Jurkat, Clone E6-1 (cell line): ENCODE results near the gene VSTM5.
"Not testable (repeated sequence)": the region's sequence is repeated elsewhere in the genome, so short reads cannot be mapped to it uniquely, and the experiment has no call there.

Source experiments
- DNase-seq: peaks from one replicate; pipeline ENCODE4 v3.0.0-alpha.2; 2011; ENCODE audit warnings: low read depth, low spot score
- H3K4me3 ChIP-seq: 2 replicates; pipeline ENCODE4 v1.5.1; 2011; ENCODE audit warnings: mild to moderate bottlenecking, low read length, control low read depth, moderate library complexity

Gene VSTM5

GRCh38 chr11:93814966-93815633 lies 35.3 kb downstream of the VSTM5 start:
- DNase-seq, result no peak
- H3K4me3 ChIP-seq, result no peak overlapping the region

GRCh38 chr11:93813974-93814373 lies 36.4 kb downstream of the VSTM5 start:
- H3K4me3 ChIP-seq, result no peak overlapping the region
- DNase-seq, result no peak

GRCh38 chr11:93807980-93808379 lies 42.4 kb downstream of the VSTM5 start:
- DNase-seq, result no peak
- H3K4me3 ChIP-seq, result no peak overlapping the region

GRCh38 chr11:93804879-93805278 lies 45.5 kb downstream of the VSTM5 start:
- H3K4me3 ChIP-seq, result no peak overlapping the region
- DNase-seq, result no peak

- no peak overlapping the region for H3K4me3 ChIP-seq
- no peak for DNase-seq
Observed at GRCh38 chr11:93801366-93801765, 49.1 kb downstream of the VSTM5 start.

- H3K4me3 ChIP-seq, result no peak overlapping the region
Observed at GRCh38 chr11:93796441-93797231, 53.8 kb downstream of the VSTM5 start.

GRCh38 chr11:93791493-93791892 lies 58.9 kb downstream of the VSTM5 start:
- H3K4me3 ChIP-seq, result no peak overlapping the region
- no peak for DNase-seq

More at GRCh38 chr11:93796441-93797231, 53.8 kb downstream of the VSTM5 start:
- DNase-seq, result no peak

GRCh38 chr11:93784935-93785360 lies 65.5 kb downstream of the VSTM5 start:
- no peak for DNase-seq
- H3K4me3 ChIP-seq, result peak overlapping the region; percentile 97

- peak; percentile 90 for DNase-seq
- H3K4me3 ChIP-seq, result peak within 1 kb of the TSS; percentile 97
Observed at GRCh38 chr11:93784145-93784934, 66.1 kb downstream of the VSTM5 start, which contains the start of gene MED17. Gene MED17, plus strand, starts transcription at chr11:93784282. Its CDS starts 232 bp downstream, at chr11:93784514.

GRCh38 chr11:93783765-93784144 lies 66.7 kb downstream of the VSTM5 start:
- DNase-seq, result no peak
- H3K4me3 ChIP-seq, result peak overlapping the region; percentile 97

GRCh38 chr11:93783362-93783761 lies 67.1 kb downstream of the VSTM5 start:
- peak overlapping the region; percentile 97 for H3K4me3 ChIP-seq
- no peak for DNase-seq

GRCh38 chr11:93775289-93775688 lies 75.1 kb downstream of the VSTM5 start:
- no peak overlapping the region for H3K4me3 ChIP-seq
- no peak for DNase-seq

- DNase-seq, result not testable (repeated sequence)
Observed at GRCh38 chr11:93774560-93774959, 75.9 kb downstream of the VSTM5 start.

GRCh38 chr11:93773601-93774200 lies 76.7 kb downstream of the VSTM5 start:
- DNase-seq, result no peak

More at GRCh38 chr11:93774560-93774959, 75.9 kb downstream of the VSTM5 start:
- H3K4me3 ChIP-seq, result not testable (repeated sequence)

GRCh38 chr11:93773045-93773477 lies 77.4 kb downstream of the VSTM5 start:
- no peak overlapping the region for H3K4me3 ChIP-seq
- no peak for DNase-seq

More at GRCh38 chr11:93773601-93774200, 76.7 kb downstream of the VSTM5 start:
- H3K4me3 ChIP-seq, result no peak overlapping the region

GRCh38 chr11:93772123-93772522 lies 78.3 kb downstream of the VSTM5 start:
- DNase-seq, result no peak
- no peak overlapping the region for H3K4me3 ChIP-seq

GRCh38 chr11:93770160-93770559 lies 80.3 kb downstream of the VSTM5 start:
- H3K4me3 ChIP-seq, result no peak overlapping the region
- no peak for DNase-seq
